COR-L47 (cell line): ENCODE results near the gene XIRP1.

ENCODE experiments used
- DNase-seq: peaks from one replicate; lab custom pipeline; 2025; lab: John Stamatoyannopoulos, UW

The XIRP1 gene

GRCh38 chr3:39142067-39142466, 50.3 kb downstream of the XIRP1 start:
- DNase-seq: peak; percentile 67

- peak; percentile 21 for DNase-seq
Observed at GRCh38 chr3:39141171-39141995, 51.0 kb downstream of the XIRP1 start.

GRCh38 chr3:39140341-39140971, 51.9 kb downstream of the XIRP1 start:
- no peak for DNase-seq

- DNase-seq: no peak
Observed at GRCh38 chr3:39139442-39139841, 53.0 kb downstream of the XIRP1 start.

GRCh38 chr3:39138804-39139415, 53.5 kb downstream of the XIRP1 start:
- DNase-seq: no peak

GRCh38 chr3:39137991-39138803, 54.2 kb downstream of the XIRP1 start:
- DNase-seq: no peak

- DNase-seq: no peak
Observed at GRCh38 chr3:39137435-39137936, 54.9 kb downstream of the XIRP1 start.

GRCh38 chr3:39136533-39137434, 55.6 kb downstream of the XIRP1 start:
- DNase-seq: no peak

GRCh38 chr3:39135170-39135805, 57.1 kb downstream of the XIRP1 start:
- no peak for DNase-seq

- DNase-seq: no peak
Observed at GRCh38 chr3:39134305-39134704, 58.1 kb downstream of the XIRP1 start.

GRCh38 chr3:39133822-39134221, 58.6 kb downstream of the XIRP1 start:
- no peak for DNase-seq
